Activated CD8-positive, alpha-beta memory T cell treated with anti-CD3 and anti-CD28 coated beads, Interleukin-2, amount 10 ng/mL, durations not matched to agents 7 days and 5 days (primary cell): ENCODE data around the gene TARBP2. TPM values are rescaled to one million over a fixed set of nuclear protein-coding genes. Genes with fewer than 3 reads are reported as not detected.
A peak's percentile ranks its signal among the peaks of the same experiment; 100 is the strongest.

Source experiments
- ATAC-seq: fragments of 150-1000 bp; cut with Tn5 transposase; one replicate; pipeline ENCODE4 v1.10.0; 2021; ENCODE audit warnings: moderate library complexity
- CTCF ChIA-PET: fragments of 350-600 bp; sonication (Branson Sonifier 250); formaldehyde crosslinking; loops from one replicate; lab custom pipeline; 2021; ENCODE audit warnings: antibody characterized with exemption; lab: Charles Lee
- DNase-seq: peaks from one replicate; pipeline ENCODE4 v3.0.0-alpha.2; 2020
- H3K27ac Mint-ChIP-seq: one replicate; pipeline ENCODE4 v1.8.0; 2021; ENCODE audit warnings: mild to moderate bottlenecking, mixed read lengths
- H3K27me3 Mint-ChIP-seq: one replicate; pipeline ENCODE4 v1.8.0; 2021; ENCODE audit warnings: mixed read lengths
- H3K36me3 Mint-ChIP-seq: one replicate; pipeline ENCODE4 v1.8.0; 2021; ENCODE audit warnings: mild to moderate bottlenecking, mixed read lengths
- H3K4me1 Mint-ChIP-seq: one replicate; pipeline ENCODE4 v1.8.0; 2021; ENCODE audit warnings: mixed read lengths
- H3K4me3 Mint-ChIP-seq: one replicate; pipeline ENCODE4 v1.8.0; 2021; ENCODE audit warnings: mild to moderate bottlenecking, moderate library complexity, mixed read lengths
- H3K9me3 Mint-ChIP-seq: one replicate; pipeline ENCODE4 v1.8.0; 2022; ENCODE audit warnings: low read depth, mixed read lengths
- total RNA-seq, 2 experiments: library from RNA; stranded (reverse); gene quantifications; one replicate each; pipeline ENCODE4 v1.2.3, GENCODE V29; 2021

The TARBP2 gene, protein sequence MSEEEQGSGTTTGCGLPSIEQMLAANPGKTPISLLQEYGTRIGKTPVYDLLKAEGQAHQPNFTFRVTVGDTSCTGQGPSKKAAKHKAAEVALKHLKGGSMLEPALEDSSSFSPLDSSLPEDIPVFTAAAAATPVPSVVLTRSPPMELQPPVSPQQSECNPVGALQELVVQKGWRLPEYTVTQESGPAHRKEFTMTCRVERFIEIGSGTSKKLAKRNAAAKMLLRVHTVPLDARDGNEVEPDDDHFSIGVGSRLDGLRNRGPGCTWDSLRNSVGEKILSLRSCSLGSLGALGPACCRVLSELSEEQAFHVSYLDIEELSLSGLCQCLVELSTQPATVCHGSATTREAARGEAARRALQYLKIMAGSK
- 10 to 100 TPM; 29.7 to 38.7 TPM for total RNA-seq

DNA sequence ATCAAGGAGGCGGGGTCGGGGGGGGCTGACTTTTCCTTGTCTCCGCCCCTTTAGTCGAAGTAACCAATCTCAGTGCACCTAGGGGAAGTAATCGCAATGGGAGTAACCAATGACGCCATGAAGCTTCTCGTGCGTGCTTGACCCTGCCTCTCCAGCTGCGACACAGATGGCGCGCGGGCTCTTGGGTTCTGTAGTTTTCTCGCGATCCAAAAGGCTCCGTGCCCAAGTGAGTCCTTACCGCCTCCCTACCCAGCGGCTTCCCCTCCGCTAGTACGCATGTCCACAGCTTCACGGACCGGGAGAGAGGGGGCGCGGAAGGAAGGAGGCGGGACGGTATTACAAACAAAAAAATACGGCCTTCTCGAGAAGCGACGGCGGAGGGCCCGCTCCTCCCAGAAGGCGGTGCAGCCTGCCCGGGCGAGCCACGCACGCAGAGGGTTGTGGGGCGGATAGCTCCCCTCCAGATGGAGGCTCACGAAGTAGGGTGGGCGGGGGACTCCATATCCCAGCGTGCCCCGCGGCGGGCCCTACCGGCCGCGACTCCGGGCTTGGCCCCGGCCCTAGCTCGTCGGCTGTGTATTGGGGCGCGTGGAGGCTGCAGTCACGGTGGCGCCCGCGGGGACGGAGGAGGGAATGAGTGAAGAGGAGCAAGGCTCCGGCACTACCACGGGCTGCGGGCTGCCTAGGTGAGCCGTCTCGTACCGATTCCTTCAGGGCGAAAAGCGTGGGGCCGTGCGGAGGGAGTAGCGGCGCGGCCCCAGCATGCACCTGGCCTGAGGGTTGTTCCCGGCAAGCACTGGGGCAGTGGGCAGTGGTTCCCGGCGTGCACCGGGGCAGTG lies at the start of gene TARBP2:
Gene TARBP2 (plus strand): TSS at position 508 of the 839 bp plus-strand sequence. CDS start 126 bp downstream, at position 634.
- ATAC-seq (peak; percentile 82), DNase-seq (peak; percentile 98)
- Mint-ChIP-seq H3K27me3 (no peaks in the 10 kb centered on the region), H3K27ac (peak within 1 kb of the TSS; percentile 96), H3K4me1 (peaks cover 37% of the 10 kb centered on the region), H3K9me3 (no peaks in the 10 kb centered on the region), H3K4me3 (peak within 1 kb of the TSS; percentile 83), H3K36me3 (peaks cover 2% of the 10 kb centered on the region)
- CTCF ChIA-PET: interaction anchor here (0.9 to 3.6 kb wide), 17 partner anchors 8 to 402 kb away, joined by 3 to 26 read pairs (median 4); partner anchors contain the start of genes AAAS, ATP5MC2, ESPL1 and SOAT2

DNA sequence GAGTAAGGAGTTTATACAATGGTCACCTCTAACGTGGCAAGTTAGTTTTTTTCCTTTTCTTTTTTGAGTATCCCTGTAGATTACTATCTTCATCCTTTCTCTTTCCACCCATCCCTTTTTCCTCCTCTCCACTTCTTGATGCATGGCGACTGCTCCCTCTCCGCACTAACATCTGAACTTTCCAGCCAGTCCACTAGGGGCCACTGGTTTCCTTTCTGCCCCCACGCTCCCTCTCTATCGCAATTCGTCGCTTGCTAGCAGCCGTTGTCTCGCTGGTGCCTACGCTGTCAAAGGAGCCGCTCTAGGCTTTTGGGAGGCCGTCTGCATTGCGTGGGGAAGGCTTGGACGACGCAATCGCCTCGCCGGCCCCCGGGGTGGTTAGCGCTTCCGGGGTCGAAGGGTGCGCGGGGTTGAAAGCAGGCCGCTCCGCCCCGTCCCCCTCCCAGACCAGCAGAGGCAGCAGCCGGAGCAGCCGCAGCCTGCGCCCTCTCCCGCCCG lies 49.4 kb upstream of the TARBP2 start, which contains the start of gene PCBP2:
Gene PCBP2 (plus strand): TSS at position 442 of the 498 bp plus-strand sequence. CDS start 2,699 bp downstream, outside the sequence.
- no peaks in the 10 kb centered on the region for H3K9me3 Mint-ChIP-seq
- DNase-seq (peak; percentile 99), ATAC-seq (peak; percentile 98)
- CTCF ChIA-PET: interaction anchor here (0.9 to 2.3 kb wide), 6 partner anchors 10 to 184 kb away, joined by 3 to 6 read pairs (median 3); partner anchors contain the start of genes AAAS, ESPL1 and PRR13
- peak within 1 kb of the TSS; percentile 95 for H3K4me3 Mint-ChIP-seq
- H3K36me3 Mint-ChIP-seq: peaks cover 51% of the 10 kb centered on the region
- peak within 1 kb of the TSS; percentile 97 for H3K27ac Mint-ChIP-seq
- H3K4me1 Mint-ChIP-seq: peaks cover 42% of the 10 kb centered on the region
- H3K27me3 Mint-ChIP-seq: no peaks in the 10 kb centered on the region

- Mint-ChIP-seq H3K9me3 (no peaks in the 10 kb centered on the region), H3K36me3 (peaks cover 53% of the 10 kb centered on the region), H3K27ac (peak overlapping the region; percentile 97), H3K4me1 (peaks cover 42% of the 10 kb centered on the region), H3K27me3 (no peaks in the 10 kb centered on the region), H3K4me3 (peak overlapping the region; percentile 95)
- peak; percentile 35 for ATAC-seq
- CTCF ChIA-PET: interaction anchor here (0.6 to 1.0 kb wide), 7 partner anchors 10 to 446 kb away, joined by 3 to 5 read pairs (median 3); partner anchors contain the start of gene EIF4B
- peak; percentile 82 for DNase-seq
These were observed 48.7 kb upstream of the TARBP2 start for GRCh38 chr12:53452159-53453077.

DNA sequence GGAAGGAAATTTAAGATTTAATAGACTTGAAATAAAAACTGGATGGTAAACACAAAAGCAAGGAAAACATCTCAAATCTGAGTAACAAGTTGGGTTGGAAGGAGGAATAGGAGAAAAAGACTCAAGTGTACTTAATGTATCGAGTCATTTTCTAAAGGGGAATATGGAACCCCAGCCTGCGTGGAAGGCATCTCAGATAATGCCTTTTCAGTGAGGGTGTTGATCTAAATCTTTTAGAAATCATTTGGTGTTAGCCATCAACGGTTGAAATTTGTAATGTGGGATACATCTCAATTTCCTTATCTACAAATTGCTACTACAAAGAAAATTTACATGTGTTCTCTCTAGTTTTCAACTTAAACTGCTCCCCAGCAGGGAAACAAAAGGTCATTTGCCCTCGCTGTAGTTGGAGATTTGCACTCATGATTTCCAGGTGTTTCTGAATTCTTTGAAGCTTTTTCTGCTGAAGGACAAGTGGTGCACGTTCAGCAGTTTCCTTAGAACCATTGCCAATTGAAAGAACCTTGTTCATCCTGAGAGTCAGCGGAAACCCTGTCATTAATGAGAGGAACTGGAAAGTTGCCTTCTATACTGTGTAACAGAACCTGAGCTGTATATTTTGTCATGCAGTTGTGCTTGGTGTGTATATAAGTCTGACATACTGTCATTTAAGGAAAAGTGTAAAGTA lies 47.0 kb upstream of the TARBP2 start:
- Mint-ChIP-seq H3K27me3 (no peaks in the 10 kb centered on the region), H3K4me3 (peak overlapping the region; percentile 95), H3K4me1 (peaks cover 43% of the 10 kb centered on the region), H3K27ac (peak overlapping the region; percentile 61), H3K36me3 (peaks cover 52% of the 10 kb centered on the region), H3K9me3 (no peaks in the 10 kb centered on the region)
- DNase-seq (no peak), ATAC-seq (no peak)
- CTCF ChIA-PET: interaction anchor here (1.0 to 1.4 kb wide), 3 partner anchors 23 to 133 kb away, joined by 3 to 5 read pairs (median 5); partner anchors contain the start of gene AAAS

DNA sequence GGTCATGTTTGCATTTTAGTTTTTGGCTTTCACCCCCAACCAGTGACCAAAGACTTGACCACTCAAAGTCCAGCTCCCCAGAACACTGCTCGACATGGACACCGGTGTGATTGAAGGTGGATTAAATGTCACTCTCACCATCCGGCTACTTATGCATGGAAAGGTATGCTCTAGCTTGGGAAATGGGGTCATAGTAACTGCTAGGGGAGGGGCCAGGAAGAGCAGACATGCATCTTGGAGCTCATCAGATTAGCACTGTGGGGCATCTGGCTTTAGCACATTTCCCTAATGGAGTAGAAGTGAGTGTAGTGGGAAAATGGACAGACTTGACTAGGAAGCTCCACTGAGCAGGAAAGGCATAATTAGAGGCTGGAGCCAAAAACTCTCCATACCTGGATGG lies 46.4 kb upstream of the TARBP2 start:
- CTCF ChIA-PET: interaction anchor here (0.8 to 1.4 kb wide), 5 partner anchors 21 to 134 kb away, joined by 3 to 5 read pairs (median 4); partner anchors contain the start of gene AAAS
- Mint-ChIP-seq H3K27ac (peak overlapping the region; percentile 44), H3K4me1 (peaks cover 45% of the 10 kb centered on the region), H3K4me3 (peak overlapping the region; percentile 95), H3K9me3 (no peaks in the 10 kb centered on the region), H3K36me3 (peaks cover 55% of the 10 kb centered on the region), H3K27me3 (no peaks in the 10 kb centered on the region)
- no peak for ATAC-seq
- no peak for DNase-seq

DNA sequence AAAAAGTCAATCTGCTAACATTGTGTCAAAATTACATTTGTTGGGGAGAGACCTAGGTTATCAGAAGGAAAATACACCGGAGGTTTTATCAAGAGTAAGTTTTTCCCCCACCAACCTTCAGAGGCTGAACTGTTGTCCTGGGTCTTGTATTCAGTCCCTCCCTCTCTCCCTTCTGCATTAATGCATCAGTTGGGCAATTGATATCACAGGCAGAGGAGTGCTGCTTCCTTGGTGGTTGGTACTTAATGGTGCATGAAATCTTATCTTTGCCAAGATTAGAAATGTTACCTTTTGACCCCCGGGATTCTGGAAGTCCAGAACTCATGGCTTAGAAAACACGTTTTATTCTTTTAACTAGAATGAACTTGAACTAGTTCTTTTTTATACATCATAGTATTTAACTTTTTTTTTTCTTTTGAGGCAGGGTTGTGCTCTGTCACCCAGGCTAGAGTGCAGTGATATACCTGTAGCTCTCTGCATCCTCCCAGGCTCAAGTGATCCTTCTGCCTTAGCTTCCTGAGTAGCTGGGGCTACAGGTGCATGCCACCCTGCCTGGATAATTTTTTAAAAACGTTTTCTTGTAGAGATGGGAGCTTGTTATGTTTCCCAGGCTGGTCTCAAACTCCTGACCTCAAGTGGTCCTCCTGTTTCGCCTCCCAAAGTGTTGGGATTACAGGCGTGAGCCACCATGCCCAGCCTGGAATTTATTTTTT lies 44.3 kb upstream of the TARBP2 start:
- Mint-ChIP-seq H3K4me1 (peaks cover 51% of the 10 kb centered on the region), H3K4me3 (no peak overlapping the region), H3K27me3 (no peaks in the 10 kb centered on the region), H3K27ac (no peak overlapping the region), H3K36me3 (peaks cover 72% of the 10 kb centered on the region), H3K9me3 (no peaks in the 10 kb centered on the region)
- CTCF ChIA-PET: interaction anchor here (0.9 kb wide), 1 partner anchor 136 kb away, joined by 3 read pairs; the partner anchor contains the start of gene AAAS
- DNase-seq (no peak), ATAC-seq (no peak)

- ATAC-seq: no peak
- H3K4me1 Mint-ChIP-seq: peaks cover 48% of the 10 kb centered on the region
- CTCF ChIA-PET: interaction anchor here (0.9 to 1.7 kb wide), 2 partner anchors 17 to 49 kb away, joined by 4 to 8 read pairs; no protein-coding TSS in a partner anchor
- no peak for DNase-seq
- H3K9me3 Mint-ChIP-seq: no peaks in the 10 kb centered on the region
- no peak overlapping the region for H3K27ac Mint-ChIP-seq
- H3K36me3 Mint-ChIP-seq: peaks cover 78% of the 10 kb centered on the region
- no peaks in the 10 kb centered on the region for H3K27me3 Mint-ChIP-seq
- H3K4me3 Mint-ChIP-seq: no peak overlapping the region
These were observed 42.0 kb upstream of the TARBP2 start for GRCh38 chr12:53459097-53459496.

- H3K36me3 Mint-ChIP-seq: peaks cover 78% of the 10 kb centered on the region
- H3K27ac Mint-ChIP-seq: peak overlapping the region; percentile 45
- ATAC-seq (no peak), DNase-seq (no peak)
- peaks cover 37% of the 10 kb centered on the region for H3K4me1 Mint-ChIP-seq
- H3K4me3 Mint-ChIP-seq: no peak overlapping the region
- no peaks in the 10 kb centered on the region for H3K27me3 Mint-ChIP-seq
- CTCF ChIA-PET: no interaction called here
- no peaks in the 10 kb centered on the region for H3K9me3 Mint-ChIP-seq
These were observed 40.0 kb upstream of the TARBP2 start for GRCh38 chr12:53461059-53461458.

DNA sequence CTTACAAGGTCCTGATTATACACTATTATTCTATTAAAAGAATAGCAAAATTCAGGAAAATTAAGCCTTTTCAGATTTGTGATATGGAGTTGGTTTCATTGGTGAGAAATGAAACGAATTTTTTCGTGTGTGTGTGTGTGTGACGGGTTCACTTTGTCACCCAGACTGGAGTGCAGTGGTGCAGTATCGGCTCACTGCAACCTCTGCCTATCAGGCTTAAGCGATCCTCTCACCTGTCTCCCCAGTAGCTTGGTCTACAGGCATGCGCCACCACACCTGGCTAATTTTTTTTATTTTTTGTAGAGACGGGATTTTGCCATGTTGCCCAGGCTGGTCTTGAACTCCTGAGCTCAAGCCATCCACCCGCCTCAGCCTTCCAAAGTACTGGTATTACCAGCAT lies 39.5 kb upstream of the TARBP2 start:
- no peaks in the 10 kb centered on the region for H3K9me3 Mint-ChIP-seq
- peaks cover 80% of the 10 kb centered on the region for H3K36me3 Mint-ChIP-seq
- ATAC-seq (no peak), DNase-seq (no peak)
- no peak overlapping the region for H3K27ac Mint-ChIP-seq
- H3K4me1 Mint-ChIP-seq: peaks cover 37% of the 10 kb centered on the region
- no peaks in the 10 kb centered on the region for H3K27me3 Mint-ChIP-seq
- no peak overlapping the region for H3K4me3 Mint-ChIP-seq
- CTCF ChIA-PET: interaction anchor here (0.7 to 1.3 kb wide), 2 partner anchors 9 to 109 kb away, joined by 3 read pairs; no protein-coding TSS in a partner anchor

DNA sequence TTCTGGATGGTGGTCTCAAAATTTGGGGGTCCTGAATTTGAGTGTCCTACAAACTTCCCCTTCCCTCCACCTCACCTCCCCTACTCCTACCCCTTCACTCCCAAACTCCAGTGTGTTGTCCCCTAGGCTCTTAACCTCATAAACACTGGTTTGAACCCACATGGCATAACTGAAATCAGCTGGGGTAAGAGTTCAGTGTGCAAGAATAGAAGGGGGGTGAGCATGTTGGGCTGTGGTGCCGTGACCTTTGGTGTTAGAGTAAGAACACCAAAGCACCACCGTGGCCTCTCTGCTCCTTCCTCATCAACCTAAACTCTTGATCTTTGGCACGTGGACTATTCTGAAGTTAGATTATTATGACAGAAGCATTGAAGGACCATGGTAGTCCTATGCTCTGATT lies 38.1 kb upstream of the TARBP2 start:
- Mint-ChIP-seq H3K36me3 (peaks cover 88% of the 10 kb centered on the region), H3K4me1 (peaks cover 41% of the 10 kb centered on the region)

More for the DNA sequence above, 38.1 kb upstream of the TARBP2 start:
- H3K4me3 Mint-ChIP-seq: no peak overlapping the region
- ATAC-seq (no peak), DNase-seq (no peak)
- no peak overlapping the region for H3K27ac Mint-ChIP-seq
- CTCF ChIA-PET: interaction anchor here (1.2 to 1.3 kb wide), 2 partner anchors 10 to 111 kb away, joined by 3 read pairs; no protein-coding TSS in a partner anchor
- no peaks in the 10 kb centered on the region for H3K9me3 Mint-ChIP-seq
- no peaks in the 10 kb centered on the region for H3K27me3 Mint-ChIP-seq
